Esophagus squamous epithelium (tissue), 4 donors: ENCODE data around the gene RER1.

Experiments
- POLR2A ChIP-seq, 4 donors: fragments of 450-650 bp; IDR thresholded peaks; one replicate each; pipeline ENCODE4 v1.6.1; 2017; ENCODE audit warnings: antibody characterized with exemption in 4 of 4, mild to moderate bottlenecking in 4 of 4, moderate library complexity in 3 of 4
- TF ChIP-seq, protein P1 (sequence below), 6 experiments: fragments of 450-650 bp in 4 of 6; fragments of 200-600 bp in 2 of 6; sonication (generic) in 2 of 6; IDR thresholded peaks; one replicate each; pipeline ENCODE4 v1.5.1; 2016 to 2019; ENCODE audit warnings: antibody characterized with exemption in 6 of 6, mild to moderate bottlenecking in 4 of 6, moderate library complexity in 4 of 6

DNA sequence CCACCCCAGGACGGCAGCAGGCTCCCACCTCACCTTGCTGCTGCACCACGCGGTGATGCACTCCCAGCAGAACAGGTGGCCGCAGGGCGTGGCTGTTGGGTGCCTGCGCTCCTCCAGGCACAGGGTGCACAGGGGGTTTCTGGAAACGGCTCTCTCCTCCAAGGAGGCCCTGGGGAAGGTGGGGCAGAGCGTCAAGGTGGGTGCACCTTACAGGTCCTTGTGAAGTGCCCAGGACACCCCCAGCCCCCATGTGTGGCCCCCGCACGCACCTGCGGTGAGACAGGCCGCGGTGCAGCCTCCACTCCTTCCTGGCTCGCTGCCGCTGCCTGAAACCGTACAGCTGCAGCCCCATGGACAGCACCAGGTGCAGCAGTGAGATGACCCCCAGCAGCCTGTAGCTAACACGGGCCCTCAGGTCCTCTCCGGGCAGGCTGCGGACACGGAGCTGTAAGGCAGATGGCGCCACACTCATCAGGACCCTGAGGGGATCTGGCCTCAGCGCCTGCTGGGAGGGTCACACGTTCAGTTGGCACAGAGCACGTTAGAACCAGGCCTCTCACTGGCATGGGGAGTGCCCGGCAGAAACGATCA, 14.9 kb downstream of the RER1 start:
- no peak for TF ChIP-seq POLR2A (IDR thresholded peaks at IDR 0.05)
- TF ChIP-seq, protein P1, sequence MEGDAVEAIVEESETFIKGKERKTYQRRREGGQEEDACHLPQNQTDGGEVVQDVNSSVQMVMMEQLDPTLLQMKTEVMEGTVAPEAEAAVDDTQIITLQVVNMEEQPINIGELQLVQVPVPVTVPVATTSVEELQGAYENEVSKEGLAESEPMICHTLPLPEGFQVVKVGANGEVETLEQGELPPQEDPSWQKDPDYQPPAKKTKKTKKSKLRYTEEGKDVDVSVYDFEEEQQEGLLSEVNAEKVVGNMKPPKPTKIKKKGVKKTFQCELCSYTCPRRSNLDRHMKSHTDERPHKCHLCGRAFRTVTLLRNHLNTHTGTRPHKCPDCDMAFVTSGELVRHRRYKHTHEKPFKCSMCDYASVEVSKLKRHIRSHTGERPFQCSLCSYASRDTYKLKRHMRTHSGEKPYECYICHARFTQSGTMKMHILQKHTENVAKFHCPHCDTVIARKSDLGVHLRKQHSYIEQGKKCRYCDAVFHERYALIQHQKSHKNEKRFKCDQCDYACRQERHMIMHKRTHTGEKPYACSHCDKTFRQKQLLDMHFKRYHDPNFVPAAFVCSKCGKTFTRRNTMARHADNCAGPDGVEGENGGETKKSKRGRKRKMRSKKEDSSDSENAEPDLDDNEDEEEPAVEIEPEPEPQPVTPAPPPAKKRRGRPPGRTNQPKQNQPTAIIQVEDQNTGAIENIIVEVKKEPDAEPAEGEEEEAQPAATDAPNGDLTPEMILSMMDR (IDR thresholded peaks at IDR 0.05) = no peak
